ENCODE measurements around the gene TMIGD1.
"Not testable (repeated sequence)": the region's sequence is repeated elsewhere in the genome, so short reads cannot be mapped to it uniquely, and the experiment has no call there.

Gene TMIGD1

DNA sequence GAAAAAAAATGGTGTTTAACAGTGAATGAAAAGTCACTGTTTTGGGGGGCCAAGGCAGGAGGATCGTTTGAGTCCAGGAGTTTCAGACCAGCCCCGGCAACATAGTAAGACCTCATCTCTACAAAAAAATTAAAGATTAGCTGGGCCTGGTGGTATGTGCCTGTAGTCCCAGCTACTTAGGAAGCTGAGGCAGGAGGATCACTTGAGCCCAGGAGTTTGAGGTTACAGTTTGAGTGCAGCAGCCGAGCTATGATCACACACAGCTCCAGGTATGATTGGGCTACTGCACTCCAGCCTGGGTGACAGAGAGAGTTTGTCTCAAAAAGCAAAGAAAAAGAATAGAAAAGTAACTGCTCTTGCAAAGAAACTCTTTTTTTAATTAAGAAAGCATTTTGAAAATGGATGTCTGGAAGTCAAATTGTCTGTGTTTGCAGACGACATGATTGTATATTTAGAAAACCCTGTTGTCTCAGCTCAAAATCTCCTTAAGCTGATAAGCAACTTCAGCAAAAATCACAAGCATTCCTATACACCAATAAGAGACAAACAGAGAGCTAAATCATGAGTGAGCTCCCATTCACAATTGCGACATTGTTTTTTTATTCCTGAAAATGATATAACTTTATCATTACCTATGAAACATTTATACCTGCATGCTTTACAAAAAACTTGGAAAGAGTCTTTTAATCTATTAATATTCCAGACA lies 24.4 kb upstream of the TMIGD1 start:
- DNase-seq = no peak

DNA sequence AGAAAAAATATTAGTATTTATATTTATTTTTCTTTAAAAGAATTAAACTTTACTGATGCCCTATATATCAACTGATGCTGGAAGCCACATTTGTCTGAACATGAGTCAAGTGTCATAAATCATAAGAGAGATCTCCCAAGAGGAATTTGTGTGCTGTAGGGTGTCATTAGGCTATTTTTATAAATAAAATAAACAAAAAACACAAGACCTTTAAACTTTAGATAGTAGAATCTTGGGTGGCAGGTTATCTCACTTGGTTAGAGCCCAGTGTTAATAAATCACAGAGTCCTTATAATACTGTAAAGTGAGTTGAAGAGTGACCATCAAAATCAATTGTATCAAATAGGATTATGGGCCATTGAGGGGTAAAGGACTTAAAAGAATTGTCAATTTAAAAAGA lies 23.6 kb upstream of the TMIGD1 start:
- no peak for DNase-seq

DNA sequence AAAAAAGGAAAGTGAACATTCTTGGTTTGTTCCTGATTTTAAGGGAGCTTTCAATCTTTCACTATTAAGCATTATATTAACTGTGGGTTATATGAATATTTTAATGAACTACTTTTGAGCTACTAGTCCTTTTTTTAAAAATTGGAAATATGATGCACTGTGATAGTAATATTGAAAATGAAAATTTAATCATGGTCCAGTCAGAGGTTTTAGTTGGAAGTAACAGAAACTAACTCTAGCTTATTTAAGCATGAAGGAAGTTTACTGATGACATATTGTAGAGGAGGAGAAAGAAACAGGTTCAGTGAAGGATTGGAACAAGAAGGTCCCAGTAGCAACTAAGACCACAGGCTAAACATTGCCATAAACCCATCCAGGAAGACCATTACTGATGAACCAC lies 20.8 kb upstream of the TMIGD1 start:
- no peak for DNase-seq

DNA sequence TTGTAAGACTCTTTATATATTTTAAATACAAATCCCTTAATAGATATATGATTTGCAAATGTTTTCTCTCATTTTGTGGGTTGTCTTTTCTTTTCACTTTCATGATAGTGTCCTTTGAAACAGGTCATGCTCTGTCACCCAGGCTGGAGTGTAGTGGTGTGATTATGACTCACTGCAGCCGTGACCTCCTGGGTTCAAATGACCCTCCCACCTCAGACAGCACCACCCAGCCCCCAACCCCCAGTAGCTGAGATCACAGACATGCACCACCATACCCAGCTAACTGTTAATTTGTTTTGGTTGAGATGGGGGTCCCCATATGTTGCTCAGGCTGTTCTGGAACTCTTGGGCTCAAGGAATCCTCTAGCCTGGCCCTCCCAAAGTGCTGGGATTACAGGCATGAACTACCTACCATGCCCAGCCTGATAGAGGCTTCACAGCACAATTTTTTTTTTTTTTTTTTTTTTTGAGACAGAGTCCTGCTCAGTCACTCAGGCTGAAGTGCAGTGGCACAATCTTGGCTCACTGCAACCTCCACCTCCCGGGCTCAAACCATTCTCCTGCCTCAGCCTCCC lies 18.5 kb upstream of the TMIGD1 start:
- DNase-seq = no peak

DNA sequence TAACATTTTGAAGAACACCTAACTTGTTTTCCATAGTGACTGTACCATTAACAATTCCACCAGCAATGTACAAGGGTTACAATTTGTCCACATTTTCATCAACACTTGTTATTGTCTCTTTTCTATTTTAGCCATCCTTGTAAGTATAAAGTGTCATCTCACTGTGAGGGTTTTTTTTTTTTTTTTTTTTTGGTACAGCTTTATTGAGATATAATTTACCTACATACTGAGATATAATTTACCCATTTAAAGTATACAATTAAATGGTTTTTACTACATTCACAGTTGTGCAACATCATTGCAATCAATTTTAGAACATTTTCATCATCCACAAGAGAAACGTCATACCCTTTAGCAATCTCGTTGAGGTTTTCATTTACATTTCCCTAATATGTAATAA lies 17.9 kb upstream of the TMIGD1 start:
- no peak for DNase-seq

DNA sequence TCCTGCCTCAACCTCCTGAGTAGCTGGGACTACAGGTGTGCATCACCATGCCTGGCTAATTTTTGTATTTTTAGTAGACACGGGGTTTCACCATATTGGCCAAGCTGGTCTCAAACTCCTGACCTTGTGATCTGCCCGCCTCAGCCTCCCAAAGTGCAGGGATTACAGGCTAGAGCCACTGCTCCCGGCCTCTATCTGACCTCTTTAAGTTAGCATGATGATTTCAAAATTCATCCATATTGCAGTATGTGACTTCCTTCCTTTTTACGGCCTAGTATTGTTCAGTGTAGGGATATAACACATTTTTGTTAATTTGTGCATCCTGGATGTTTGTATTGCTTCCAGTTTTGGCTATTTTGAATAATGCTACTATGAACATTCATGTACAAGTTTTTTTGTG lies 17.4 kb upstream of the TMIGD1 start:
- DNase-seq = not testable (repeated sequence)

DNA sequence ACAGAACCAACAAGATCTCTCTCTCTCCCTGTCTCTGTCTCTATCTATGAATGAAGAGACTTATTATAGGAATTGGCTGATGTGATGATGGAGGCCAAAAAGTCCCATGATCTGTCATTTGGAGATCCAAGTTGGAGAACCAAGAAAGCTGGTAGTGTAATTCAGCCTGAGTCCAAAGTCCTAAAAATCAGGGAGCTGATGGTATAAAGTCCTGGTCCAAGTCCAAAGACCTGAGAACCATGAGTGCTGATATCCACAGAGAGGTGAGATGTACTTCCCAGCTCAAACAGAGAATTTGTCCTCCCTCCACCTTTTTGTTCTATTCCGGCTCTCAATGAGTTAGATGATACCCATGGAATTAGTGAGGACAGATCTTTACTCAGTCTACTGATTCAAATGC lies 15.4 kb upstream of the TMIGD1 start:
- DNase-seq = no peak

DNA sequence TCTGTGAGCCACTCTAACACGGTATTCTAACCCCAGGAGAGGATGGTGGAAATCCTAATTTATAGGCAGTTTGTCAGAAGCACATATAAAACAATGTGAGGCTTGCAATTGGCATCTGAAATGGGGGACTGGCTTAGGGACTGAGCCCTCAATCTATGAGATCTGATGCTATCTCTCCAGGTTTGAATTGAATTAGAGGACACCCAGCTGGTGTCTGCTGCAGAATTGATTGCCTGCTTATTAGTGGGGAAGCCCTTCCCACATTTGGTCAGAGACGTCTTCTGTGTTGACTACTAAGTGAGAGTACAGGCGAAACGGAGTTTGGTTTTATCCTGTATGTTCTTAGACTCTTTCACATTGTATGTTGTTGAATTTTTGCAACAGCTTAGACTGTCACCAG lies 13.6 kb upstream of the TMIGD1 start:
- no peak for DNase-seq

DNA sequence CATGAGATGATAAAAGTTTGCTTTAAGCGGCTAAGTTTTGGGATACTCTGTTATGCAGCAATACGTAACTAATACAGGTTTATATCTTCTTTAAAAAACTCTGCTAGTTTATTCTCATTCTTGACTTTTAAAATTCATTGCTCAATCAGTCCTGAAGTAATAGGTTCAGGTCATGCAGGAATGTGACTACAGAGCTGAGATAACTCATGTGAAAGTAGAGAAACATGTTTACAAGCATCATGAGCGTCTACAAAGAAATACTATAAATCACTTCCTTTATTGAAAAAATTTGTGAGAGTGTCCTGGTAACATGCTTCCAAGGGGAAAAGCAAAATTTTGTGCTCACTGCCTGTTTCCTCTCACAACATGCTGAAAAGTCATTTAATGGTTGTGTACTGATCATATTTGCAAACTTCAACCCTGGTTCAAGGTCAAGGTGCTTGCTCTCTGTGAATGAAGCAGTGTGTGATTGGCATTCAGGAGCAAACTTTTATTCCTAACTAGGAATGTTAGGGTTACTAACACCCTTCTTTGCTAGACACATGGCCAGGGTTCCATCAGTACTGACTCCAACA lies 12.5 kb upstream of the TMIGD1 start:
- DNase-seq = no peak

DNA sequence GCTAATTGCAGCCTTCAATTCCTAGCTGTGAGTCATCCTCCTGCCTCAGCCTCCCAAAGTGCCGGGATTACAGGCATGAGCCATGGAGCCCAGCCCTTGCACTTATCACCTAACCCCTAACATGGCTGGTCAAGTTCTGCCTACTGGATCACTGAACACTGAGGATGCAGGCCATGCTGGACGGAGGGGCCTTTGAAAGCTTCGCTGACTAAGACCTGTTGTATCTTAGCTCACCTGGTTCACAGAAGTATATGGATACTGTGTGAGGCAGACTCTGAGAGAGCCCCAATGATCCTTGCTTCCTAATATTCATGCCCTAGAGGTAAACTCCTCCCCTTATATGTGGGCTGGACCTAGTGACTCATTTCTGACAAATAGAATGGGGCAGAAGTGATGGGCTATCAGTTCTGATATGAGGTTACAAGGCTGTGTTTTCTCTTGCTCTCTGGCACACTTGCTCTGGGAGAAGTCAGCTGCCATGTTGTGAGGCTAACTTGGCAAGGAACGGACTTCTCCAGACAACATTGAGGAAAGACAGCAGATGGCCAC lies 11.7 kb upstream of the TMIGD1 start:
- DNase-seq = no peak

DNA sequence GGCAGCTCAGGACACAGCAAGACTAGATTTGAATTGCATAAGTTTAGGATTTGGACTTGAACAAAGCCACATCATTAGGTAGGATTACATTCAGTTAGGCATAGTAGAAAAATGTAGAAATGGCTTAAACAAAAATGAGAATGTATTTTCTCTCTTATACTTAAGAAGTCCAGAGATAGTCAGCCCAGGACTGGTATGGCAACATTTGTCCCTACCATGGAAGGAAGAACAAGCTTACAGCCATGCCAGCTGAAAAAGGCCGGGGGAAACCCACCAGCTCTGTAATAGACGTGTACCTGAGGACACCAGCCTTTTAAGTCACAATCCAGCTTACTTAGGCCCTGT lies 11.2 kb upstream of the TMIGD1 start:
- DNase-seq = no peak

DNA sequence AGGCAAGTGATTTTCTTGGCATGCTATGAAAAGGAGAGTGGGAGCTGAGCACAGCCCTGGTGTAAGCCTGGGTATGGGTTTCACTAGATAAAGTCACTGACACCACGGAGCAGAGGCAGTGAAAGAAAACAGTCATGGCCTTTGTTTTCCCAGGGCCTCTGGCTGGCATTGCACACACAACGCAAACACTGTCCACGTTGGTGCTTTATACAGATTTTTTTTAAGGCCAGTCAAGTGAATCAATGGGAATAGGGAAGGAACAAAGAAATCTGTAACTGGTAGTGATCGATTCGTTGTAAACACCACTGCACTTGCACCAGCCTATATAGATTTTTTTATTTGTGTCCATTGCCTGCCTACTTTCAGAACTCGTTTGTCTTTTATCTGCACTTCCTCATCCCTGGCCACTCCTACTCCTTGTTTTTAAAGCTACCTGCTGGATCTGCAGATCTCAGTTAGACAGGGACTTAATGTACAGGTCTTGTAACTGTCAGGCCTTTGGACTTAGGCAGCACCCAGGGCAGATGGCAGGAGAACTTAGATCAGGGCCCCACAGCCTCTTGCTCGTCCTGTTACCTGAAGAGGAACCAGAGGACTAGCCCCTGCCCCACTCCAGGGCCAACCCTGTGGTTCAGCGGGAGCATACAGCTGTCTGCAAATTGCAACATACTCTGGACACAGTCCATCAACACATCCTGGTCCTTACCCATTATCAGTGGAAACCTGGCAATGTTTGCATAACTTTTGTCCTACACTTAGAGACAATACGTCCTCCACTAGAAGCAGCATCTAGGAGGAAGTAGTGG lies 10.6 kb upstream of the TMIGD1 start:
- DNase-seq = no peak

DNA sequence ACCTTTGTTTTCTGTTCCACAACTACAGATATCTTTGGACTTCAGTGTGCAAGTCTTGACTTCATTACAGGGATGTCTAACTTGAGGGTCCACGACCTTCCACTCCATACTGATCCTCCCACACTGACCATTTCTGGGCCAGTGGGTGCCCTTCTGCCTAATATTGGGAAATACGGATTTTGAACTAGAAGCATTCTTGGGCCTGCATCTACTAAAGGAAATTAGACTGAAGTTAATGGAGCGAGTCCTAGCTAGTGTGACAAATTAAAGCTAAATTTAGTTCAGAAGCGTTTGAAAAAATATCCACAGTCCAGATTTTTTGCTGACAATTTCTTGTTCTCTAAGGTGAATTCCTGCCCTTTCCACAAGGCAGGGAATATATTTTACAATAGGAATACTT lies 9.9 kb upstream of the TMIGD1 start:
- DNase-seq = no peak

DNA sequence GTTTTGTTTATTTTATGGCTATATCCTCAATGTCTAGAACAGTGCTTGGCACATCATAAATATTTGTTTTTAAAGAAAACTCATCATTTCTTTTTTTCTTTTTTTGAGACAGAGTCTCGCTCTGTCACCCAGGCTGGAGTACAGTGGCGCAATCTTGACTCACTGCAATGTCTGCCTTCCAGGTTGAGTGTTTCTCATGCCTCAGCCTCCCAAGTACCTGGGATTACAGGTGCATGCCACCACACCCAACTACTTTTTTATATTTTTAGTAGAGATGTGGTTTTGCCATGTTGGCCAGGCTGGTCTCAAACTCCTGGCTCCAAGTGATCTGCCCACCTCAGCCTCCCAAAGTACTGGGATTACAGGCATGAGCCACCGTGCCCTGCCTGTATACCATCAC lies 9.4 kb upstream of the TMIGD1 start:
- DNase-seq = not testable (repeated sequence)

DNA sequence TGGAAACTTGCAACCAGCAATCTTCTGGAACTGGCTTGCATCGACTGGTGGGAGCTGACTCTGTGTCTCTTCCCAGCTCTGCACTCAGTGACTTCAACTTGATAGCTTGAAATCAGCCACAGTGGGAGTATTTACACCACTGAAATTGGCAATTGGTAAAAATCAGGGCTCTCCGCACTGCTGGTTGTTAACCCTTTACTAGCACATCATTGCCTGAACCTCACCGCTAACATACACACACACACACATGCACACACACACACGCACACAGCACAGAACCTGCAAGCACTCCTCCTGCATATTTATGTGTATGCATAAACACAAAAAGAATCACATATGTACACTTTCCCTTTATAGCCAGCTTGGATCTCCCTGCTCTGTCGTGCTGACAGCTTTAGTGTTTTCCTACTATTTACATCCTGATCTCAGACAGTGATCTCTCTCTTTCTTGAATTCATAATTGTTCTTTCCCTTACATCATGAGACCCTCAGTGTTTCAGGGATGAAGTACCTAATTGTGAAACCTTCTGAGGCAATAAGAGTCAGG lies 7.9 kb upstream of the TMIGD1 start:
- no peak for DNase-seq

DNA sequence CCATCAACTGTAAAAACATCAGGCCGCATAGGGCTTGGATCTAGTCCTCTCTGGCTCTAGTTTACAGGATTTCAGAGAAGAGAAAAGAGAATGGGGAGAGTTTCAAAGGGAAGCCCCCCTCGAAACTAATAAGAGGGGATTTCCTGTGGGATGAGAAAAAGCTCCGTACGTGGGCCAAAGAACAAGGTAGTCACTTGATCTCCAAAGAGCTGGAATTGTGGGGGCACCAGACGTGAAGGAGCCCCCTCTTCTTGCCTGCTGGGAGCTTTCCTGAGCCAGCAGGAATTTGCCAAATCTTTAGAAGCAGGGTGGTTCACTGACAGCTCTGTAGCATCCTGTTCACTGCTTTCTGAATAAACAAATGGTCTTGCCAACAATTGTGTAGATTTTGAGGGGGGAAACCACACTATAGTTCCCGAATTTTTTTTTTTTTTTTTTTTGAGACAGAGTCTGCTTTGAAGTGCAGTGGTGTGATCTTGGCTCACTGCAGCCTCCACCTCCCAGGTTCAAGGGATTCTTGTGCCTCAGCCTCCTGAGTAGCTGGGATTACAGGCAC lies 7.0 kb upstream of the TMIGD1 start:
- no peak for DNase-seq

DNA sequence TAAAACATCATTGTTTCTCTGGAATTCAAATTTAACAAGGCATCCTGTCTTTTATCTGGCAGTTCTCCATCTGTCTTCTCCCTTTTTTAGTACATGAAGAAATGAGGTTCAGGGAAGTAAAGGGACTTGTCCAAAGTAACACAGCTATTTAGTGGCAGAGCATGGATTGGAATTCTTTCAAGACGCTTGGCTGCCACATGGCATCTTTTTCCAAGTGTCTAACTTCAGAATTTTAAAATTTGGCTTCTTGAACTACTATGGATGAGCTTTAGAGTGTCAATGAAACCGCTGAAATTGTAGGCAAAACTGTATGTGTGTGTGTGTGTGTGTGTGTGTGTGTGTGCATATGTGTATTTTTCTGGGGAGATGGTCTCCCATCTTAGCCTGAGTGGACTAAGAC lies 5.2 kb upstream of the TMIGD1 start:
- no peak for DNase-seq

DNA sequence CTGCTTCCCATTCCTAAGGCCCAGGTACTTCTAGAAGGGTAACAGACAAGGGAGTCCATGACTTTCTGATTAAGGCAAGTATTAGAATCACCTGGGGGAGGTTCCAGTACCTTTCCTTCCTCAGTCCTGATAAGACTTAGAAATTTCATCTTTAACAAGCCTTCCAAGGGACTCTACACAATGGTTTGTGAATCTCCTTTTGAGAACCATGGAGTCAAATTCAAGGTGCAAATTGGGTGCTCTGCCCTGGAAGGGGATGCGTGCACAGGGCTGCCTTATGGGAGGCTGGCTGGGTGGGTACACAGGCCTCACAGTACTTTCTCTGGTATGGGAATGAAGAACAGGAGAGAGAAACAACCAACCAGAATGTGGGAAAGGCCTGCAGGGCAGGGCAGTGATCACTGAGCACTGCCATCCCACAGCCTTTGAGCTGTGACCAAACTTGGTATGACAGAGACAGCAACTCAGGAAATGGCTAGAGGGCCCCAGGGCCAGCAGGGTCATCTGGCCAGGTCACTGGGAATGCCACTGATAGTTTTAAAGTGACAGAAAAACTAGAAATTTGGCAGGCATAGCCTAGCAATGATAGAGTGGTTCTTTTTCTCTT lies 3.6 kb upstream of the TMIGD1 start:
- DNase-seq = no peak

DNA sequence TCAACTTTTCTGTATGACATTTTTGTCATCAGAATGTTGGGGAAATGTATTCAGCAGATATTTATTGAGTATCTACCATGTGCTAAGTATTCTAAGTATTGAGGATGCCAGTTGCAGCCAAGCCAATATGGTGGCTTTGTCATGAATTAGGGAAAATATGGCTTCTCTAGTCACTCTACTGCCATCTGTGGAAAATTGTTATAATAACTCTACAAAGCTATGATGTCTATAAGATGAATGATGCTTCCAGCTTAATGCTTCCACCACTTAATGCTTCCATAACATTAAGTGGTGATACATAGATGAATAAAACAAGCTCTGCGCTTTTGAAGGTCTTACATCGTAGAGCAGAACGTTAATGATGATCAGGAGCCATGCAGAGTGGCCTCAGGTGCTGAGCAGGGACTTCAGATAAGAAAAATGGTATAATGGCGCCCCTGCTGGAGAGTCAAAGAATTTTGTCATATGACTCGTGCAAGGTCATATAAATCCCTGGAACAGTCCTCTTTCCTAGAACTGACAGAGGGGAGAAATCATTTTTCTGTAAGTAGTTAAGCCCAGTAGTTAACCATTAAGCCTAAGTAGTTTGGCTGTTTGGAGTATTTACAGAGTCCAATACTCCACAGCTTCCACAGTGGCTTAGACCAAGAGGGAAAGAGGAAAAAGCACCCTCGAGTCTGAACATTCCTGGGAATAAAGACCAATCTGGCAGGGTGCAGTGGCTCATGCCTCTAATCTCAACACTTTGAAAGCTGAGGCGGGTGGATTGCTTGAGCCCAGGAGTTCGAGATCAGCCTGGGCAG lies 2.7 kb upstream of the TMIGD1 start:
- peak; percentile 65 for DNase-seq

DNA sequence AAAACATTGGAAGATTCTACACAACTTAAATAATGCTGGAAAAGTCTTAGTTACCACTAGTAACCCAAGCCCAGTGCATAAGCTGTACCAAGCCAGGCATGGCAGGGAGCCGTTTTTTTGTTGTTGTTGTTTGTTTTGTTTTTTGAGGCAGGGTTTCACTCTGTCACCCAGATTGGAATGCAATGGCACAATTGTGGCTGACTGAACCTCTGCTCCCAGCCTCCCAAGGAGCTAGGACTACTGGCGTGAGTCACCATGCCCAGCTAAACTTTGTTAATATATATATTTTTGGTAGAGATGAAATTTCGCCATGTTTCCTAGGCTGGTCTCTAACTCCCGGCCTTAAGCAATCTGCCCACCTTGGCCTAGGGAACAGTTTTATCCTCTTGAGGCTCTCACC lies 564 bp upstream of the TMIGD1 start:
- no peak for DNase-seq

DNA sequence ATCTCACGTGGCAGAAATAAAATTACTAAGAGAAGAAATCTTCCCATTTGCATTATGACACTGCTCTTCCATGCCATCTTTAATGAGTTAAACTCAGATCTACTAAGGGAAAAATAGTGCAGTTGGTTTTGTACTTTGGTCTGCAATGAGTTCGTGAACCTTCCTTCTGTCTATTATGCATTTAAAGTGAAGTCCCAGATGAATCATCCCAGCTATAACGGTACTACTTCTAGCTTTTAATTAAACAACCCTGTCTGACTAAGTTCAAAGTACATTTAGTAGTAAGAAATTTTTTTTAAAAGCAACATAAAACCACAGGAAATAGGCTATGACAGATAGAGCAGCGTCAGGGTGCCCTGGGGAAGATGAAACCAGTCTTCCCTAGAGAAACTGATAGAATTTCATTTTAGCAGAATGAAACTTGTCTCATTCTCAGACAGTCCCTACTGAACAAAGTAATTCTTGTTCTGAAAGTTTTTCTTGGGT lies 1.8 kb downstream of the TMIGD1 start:
- DNase-seq = no peak

DNA sequence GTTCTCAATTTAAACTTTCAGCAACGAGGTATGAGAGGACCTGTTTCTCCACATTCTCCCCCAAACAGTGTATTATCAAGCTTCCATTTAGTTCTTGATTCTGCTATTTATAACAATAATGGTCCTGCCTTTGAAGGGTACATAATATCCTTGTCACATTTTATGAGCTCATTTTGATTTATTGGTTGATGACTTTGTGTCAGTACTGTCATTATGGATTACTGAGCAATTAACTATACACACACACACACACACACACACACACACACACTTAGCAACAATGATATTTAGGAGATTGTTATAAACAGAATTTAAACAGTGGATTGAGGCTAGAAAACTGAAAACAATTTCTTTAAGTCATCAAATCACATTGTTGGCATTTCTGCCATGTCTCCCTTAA lies 7.0 kb downstream of the TMIGD1 start:
- DNase-seq = peak; percentile 55

All from NCI-H1436 (cell line).